Liver (tissue), 9 donors: Measurements from ENCODE around the gene UBE3C. TPM values are rescaled to one million over a fixed set of nuclear protein-coding genes. Genes with fewer than 3 reads are reported as not detected.
A peak's percentile ranks its signal among the peaks of the same experiment; 100 is the strongest.

Experiments
- DNase-seq: peaks from one replicate; pipeline ENCODE4 v3.0.0-alpha.2; 2017; ENCODE audit warnings: low spot score
- H3K27ac ChIP-seq, 2 donors: one replicate each; pipeline ENCODE4 v1.7.0; 2013; ENCODE audit warnings: inconsistent platforms in 2 of 2, low read length in 2 of 2, control low read depth in 1 of 2, low read depth in 1 of 2, mild to moderate bottlenecking in 1 of 2
- H3K27me3 ChIP-seq, 4 donors: one replicate each; pipeline versions ENCODE4 v1.6.1 to v1.7.0; 2013; ENCODE audit warnings: low read length in 3 of 4, inconsistent platforms in 1 of 4, mild to moderate bottlenecking in 1 of 4, moderate library complexity in 1 of 4; ENCODE audit not compliant: control insufficient read depth in 4 of 4, insufficient read depth in 4 of 4
- H3K36me3 ChIP-seq, 4 donors: one replicate each; pipeline versions ENCODE4 v1.6.1 to v1.7.0; 2013; ENCODE audit warnings: low read length in 3 of 4, mild to moderate bottlenecking in 3 of 4, low read depth in 1 of 4, moderate library complexity in 1 of 4; ENCODE audit not compliant: control insufficient read depth in 4 of 4, insufficient read depth in 3 of 4
- H3K4me1 ChIP-seq, 4 donors: one replicate each; pipeline versions ENCODE4 v1.6.1 to v1.7.0; 2013; ENCODE audit warnings: low read length in 3 of 4, mild to moderate bottlenecking in 3 of 4, moderate library complexity in 1 of 4; ENCODE audit not compliant: control insufficient read depth in 4 of 4, insufficient read depth in 4 of 4
- H3K4me3 ChIP-seq, 3 donors: one replicate each; pipeline versions ENCODE4 v1.6.1 to v1.7.0; 2013; ENCODE audit warnings: low read length in 3 of 3, control low read depth in 1 of 3, low read depth in 1 of 3, mild to moderate bottlenecking in 1 of 3
- H3K9ac ChIP-seq, 2 donors: one replicate each; pipeline ENCODE4 v1.7.0; 2013; ENCODE audit warnings: low read length in 2 of 2, mild to moderate bottlenecking in 2 of 2, moderate library complexity in 2 of 2, control low read depth in 1 of 2, low read depth in 1 of 2
- H3K9me3 ChIP-seq, 4 donors: one replicate each; pipeline versions ENCODE4 v1.6.1 to v1.7.0; 2013; ENCODE audit warnings: low read length in 3 of 4; ENCODE audit not compliant: control insufficient read depth in 4 of 4
- EGR1 ChIP-seq, 2 donors: IDR thresholded peaks; 2 replicates each; pipeline ENCODE4 v1.6.1; 2016 to 2018; ENCODE audit warnings: antibody characterized with exemption in 2 of 2, low read depth in 2 of 2
- FOXA1 ChIP-seq: IDR thresholded peaks from 2 replicates; pipeline ENCODE4 v1.6.1; 2016; ENCODE audit warnings: antibody characterized with exemption
- GABPA ChIP-seq, 2 donors: IDR thresholded peaks in 1 of 2; conservative IDR thresholded peaks in 1 of 2; 2 replicates each; pipeline ENCODE4 v1.6.1; 2016; ENCODE audit warnings: antibody characterized with exemption in 2 of 2, mild to moderate bottlenecking in 1 of 2, moderate library complexity in 1 of 2
- HNF4A ChIP-seq, 2 donors: conservative IDR thresholded peaks; 2 replicates each; pipeline ENCODE4 v1.6.1; 2016; ENCODE audit warnings: antibody characterized with exemption in 2 of 2, mild to moderate bottlenecking in 2 of 2
- HNF4G ChIP-seq: IDR thresholded peaks from 2 replicates; pipeline ENCODE4 v1.6.1; 2016; ENCODE audit warnings: antibody characterized with exemption
- JUND ChIP-seq, 2 donors: IDR thresholded peaks; 2 replicates each; pipeline ENCODE4 v1.6.1; 2016; ENCODE audit warnings: antibody characterized with exemption in 2 of 2
- NR2F2 ChIP-seq: IDR thresholded peaks from 2 replicates; pipeline ENCODE4 v1.6.1; 2016; ENCODE audit warnings: antibody characterized with exemption
- RXRA ChIP-seq, 2 donors: IDR thresholded peaks; 2 replicates each; pipeline ENCODE4 v1.6.1; 2017 to 2018; ENCODE audit warnings: antibody characterized with exemption in 2 of 2, mild to moderate bottlenecking in 1 of 2
- SP1 ChIP-seq: IDR thresholded peaks from 2 replicates; pipeline ENCODE4 v1.6.1; 2018; ENCODE audit warnings: antibody characterized with exemption, mild to moderate bottlenecking
- YY1 ChIP-seq: IDR thresholded peaks from 2 replicates; pipeline ENCODE4 v1.6.1; 2016; ENCODE audit warnings: antibody characterized with exemption, mild to moderate bottlenecking
- WGBS: extraction: QIAGEN DNeasy Blood & Tissue Kit; methylation state at CpG from one replicate; pipeline ENCODE4 v1.1.7; 2013; 5-methylcytosine and 5-hydroxymethylcytosine counted together
- polyA plus RNA-seq, 2 donors: library from polyadenylated mRNA; stranded (reverse) in 1 of 2; unstranded in 1 of 2; fragments of 200-250 nt in 1 of 2; fragments of >200 nt in 1 of 2; fragmentation: Nextera tagmentation in 1 of 2; extraction: Ambion mirVana in 1 of 2; gene quantifications; one replicate each; pipeline versions ENCODE4 v1.2.1 to v1.2.3, GENCODE V29; 2013 to 2015
- total RNA-seq, 2 donors: library from RNA; depleted of rRNA; stranded (reverse); fragments of >200 nt; gene quantifications; one replicate each; pipeline ENCODE4 v1.2.3, GENCODE V29; 2014
- TF ChIP-seq, protein P1 (sequence below): IDR thresholded peaks from 2 replicates; pipeline ENCODE4 v1.6.1; 2016; ENCODE audit warnings: antibody characterized with exemption, mild to moderate bottlenecking
- TF ChIP-seq, protein P2 (sequence below): IDR thresholded peaks from 2 replicates; pipeline ENCODE4 v1.6.1; 2016; ENCODE audit warnings: antibody characterized with exemption
- TF ChIP-seq, protein P3 (sequence below): IDR thresholded peaks from 2 replicates; pipeline ENCODE4 v1.6.1; 2016; ENCODE audit warnings: antibody characterized with exemption
- donor health status: healthy.
- donor health status: healthy.
- donor health status: healthy.
- donor health status: healthy.
- donor health status: healthy.

UBE3C gene
- total and polyA plus RNA-seq, 4 donors, result 10.3 to 61.8 (median 33.9) TPM

DNA sequence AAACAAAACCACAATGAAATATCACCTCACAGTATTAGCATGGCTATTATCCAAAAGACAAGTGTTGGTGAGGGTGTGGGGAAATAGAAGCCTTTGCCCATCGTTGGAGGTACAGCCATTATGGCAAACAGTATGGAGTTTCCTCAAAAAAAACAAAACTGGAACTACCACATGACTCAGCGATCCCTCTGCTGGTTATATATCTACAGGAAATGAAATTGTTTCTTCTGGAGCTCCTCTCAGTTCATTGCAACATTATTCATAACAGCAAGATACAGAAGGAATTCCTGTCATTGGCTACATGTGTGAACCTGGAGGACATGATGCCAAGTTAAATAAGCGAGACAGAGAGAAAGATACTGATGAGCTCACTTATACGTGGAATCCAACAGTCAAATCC lies 2.4 kb upstream of the UBE3C start:
- Histone ChIP-seq H3K27ac (no peak overlapping the region), H3K9ac (no peak overlapping the region), H3K4me3 (no peak overlapping the region), H3K4me1 (peaks cover 6 to 27% (median 18%) of the 10 kb centered on the region in 4 donors), H3K9me3 (no peaks in the 10 kb centered on the region), H3K36me3 (peaks cover 0 to 4% (median 0%) of the 10 kb centered on the region in 4 donors), H3K27me3 (peaks cover 0 to 2% (median 0%) of the 10 kb centered on the region in 4 donors)
- TF ChIP-seq, protein P1, sequence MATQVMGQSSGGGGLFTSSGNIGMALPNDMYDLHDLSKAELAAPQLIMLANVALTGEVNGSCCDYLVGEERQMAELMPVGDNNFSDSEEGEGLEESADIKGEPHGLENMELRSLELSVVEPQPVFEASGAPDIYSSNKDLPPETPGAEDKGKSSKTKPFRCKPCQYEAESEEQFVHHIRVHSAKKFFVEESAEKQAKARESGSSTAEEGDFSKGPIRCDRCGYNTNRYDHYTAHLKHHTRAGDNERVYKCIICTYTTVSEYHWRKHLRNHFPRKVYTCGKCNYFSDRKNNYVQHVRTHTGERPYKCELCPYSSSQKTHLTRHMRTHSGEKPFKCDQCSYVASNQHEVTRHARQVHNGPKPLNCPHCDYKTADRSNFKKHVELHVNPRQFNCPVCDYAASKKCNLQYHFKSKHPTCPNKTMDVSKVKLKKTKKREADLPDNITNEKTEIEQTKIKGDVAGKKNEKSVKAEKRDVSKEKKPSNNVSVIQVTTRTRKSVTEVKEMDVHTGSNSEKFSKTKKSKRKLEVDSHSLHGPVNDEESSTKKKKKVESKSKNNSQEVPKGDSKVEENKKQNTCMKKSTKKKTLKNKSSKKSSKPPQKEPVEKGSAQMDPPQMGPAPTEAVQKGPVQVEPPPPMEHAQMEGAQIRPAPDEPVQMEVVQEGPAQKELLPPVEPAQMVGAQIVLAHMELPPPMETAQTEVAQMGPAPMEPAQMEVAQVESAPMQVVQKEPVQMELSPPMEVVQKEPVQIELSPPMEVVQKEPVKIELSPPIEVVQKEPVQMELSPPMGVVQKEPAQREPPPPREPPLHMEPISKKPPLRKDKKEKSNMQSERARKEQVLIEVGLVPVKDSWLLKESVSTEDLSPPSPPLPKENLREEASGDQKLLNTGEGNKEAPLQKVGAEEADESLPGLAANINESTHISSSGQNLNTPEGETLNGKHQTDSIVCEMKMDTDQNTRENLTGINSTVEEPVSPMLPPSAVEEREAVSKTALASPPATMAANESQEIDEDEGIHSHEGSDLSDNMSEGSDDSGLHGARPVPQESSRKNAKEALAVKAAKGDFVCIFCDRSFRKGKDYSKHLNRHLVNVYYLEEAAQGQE, result no peak
- TF ChIP-seq, protein P2, sequence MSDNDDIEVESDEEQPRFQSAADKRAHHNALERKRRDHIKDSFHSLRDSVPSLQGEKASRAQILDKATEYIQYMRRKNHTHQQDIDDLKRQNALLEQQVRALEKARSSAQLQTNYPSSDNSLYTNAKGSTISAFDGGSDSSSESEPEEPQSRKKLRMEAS, result no peak
- TF ChIP-seq HNF4G (no peak), FOXA1 (no peak), RXRA (IDR thresholded peaks at IDR 0.05) (no peak), SP1 (no peak), YY1 (peak; percentile 20)
- TF ChIP-seq, protein P3, sequence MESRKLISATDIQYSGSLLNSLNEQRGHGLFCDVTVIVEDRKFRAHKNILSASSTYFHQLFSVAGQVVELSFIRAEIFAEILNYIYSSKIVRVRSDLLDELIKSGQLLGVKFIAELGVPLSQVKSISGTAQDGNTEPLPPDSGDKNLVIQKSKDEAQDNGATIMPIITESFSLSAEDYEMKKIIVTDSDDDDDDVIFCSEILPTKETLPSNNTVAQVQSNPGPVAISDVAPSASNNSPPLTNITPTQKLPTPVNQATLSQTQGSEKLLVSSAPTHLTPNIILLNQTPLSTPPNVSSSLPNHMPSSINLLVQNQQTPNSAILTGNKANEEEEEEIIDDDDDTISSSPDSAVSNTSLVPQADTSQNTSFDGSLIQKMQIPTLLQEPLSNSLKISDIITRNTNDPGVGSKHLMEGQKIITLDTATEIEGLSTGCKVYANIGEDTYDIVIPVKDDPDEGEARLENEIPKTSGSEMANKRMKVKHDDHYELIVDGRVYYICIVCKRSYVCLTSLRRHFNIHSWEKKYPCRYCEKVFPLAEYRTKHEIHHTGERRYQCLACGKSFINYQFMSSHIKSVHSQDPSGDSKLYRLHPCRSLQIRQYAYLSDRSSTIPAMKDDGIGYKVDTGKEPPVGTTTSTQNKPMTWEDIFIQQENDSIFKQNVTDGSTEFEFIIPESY, result no peak
- WGBS, result 26% methylated on average over 4 of the region's 4 CpGs
- DNase-seq, result no peak

DNA sequence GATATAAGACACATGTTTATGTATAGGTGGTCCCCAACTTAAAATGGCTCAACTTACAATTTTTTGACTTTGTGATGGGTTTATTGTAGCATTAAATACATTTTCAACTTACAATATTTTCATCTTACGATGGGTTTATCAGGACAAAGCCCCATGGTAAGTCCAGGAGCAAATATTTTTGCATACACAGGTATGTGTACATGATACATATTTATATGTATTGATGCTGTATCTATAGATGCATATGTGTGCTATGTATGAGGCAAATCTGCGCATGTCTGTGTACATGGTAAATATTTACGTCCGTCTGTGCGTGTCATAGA lies 664 bp upstream of the UBE3C start:
- 25% methylated on average over 5 of the region's 5 CpGs for WGBS
- peak overlapping the region; percentile 57 to 80 (median 60) for H3K4me3 ChIP-seq
- peaks cover 0 to 8% (median 1%) of the 10 kb centered on the region in 4 donors for H3K36me3 ChIP-seq
- peaks cover 6 to 30% (median 21%) of the 10 kb centered on the region in 4 donors for H3K4me1 ChIP-seq
- TF ChIP-seq SP1, result no peak
- TF ChIP-seq JUND (IDR thresholded peaks at IDR 0.05), result no peak
- TF ChIP-seq GABPA (IDR thresholded peaks at IDR 0.05 in 1 of 2, conservative IDR thresholded peaks at IDR 0.05 in 1 of 2), result no peak
- no peak for TF ChIP-seq NR2F2
- TF ChIP-seq RXRA (IDR thresholded peaks at IDR 0.05), result no peak
- H3K27ac ChIP-seq, result peak overlapping the region; percentile 88 to 94
- no peaks in the 10 kb centered on the region for H3K27me3 ChIP-seq
- no peaks in the 10 kb centered on the region for H3K9me3 ChIP-seq
- no peak for DNase-seq
- H3K9ac ChIP-seq, result peak overlapping the region in 1 of 2 donors; percentile 54

DNA sequence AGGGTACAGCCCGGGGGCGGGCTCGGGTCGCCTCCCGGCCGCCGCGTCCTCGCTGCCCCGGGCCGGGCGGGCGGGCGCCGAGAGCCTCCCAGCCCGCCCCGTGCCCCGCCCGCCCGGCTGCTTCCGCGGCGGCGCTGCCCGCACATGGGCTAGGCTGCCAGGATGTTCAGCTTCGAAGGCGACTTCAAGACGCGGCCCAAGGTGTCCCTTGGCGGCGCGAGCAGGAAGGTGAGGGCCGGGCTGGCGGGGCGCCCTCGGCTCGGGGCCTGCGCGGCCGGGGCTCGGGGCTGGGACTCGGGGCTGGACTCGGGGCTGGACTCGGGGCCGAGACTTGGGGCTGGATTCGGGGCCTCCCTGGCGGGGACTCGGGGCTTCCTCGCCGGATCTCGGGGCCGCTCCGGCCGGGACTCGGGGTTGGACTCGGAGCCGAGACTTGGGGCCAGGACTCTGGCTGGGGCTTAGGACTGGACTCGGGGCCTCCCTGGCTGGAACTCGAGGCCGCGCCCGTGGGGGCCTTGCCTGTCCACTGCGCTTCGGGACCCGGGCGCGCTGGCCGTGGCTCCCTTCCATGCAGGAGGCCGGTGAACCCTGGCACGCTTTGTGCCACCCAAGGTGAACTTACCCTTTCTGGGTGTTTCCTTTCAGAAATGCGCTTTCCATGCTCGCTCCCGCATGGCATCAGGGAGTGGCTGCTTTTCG lies 534 bp downstream of the UBE3C start:
- H3K9ac ChIP-seq, result peak overlapping the region; percentile 76 to 85
- no peaks in the 10 kb centered on the region for H3K27me3 ChIP-seq
- peaks cover 0 to 10% (median 1%) of the 10 kb centered on the region in 4 donors for H3K36me3 ChIP-seq
- H3K4me1 ChIP-seq, result peaks cover 6 to 33% (median 21%) of the 10 kb centered on the region in 4 donors
- TF ChIP-seq RXRA (IDR thresholded peaks at IDR 0.05) (peak; percentile 43 to 65), EGR1 (IDR thresholded peaks at IDR 0.05; ENCODE audit: low read depth in 2 of 2) (no peak), HNF4A (conservative IDR thresholded peaks at IDR 0.05) (no peak)
- DNase-seq, result peak; percentile 76
- H3K9me3 ChIP-seq, result no peaks in the 10 kb centered on the region
- H3K27ac ChIP-seq, result peak overlapping the region; percentile 82 to 91
- peak overlapping the region; percentile 73 to 93 (median 91) for H3K4me3 ChIP-seq
- WGBS, result under 1% methylated on average over 74 of the region's 74 CpGs
